Measurements from ENCODE around the gene MNT. TPM values are rescaled to one million over a fixed set of nuclear protein-coding genes. Genes with fewer than 3 reads are reported as not detected.
"Not testable (repeated sequence)": the region's sequence is repeated elsewhere in the genome, so short reads cannot be mapped to it uniquely, and the experiment has no call there.

The MNT gene
- total RNA-seq, 1 donor from 2014 or later, result 32.6 TPM

DNA sequence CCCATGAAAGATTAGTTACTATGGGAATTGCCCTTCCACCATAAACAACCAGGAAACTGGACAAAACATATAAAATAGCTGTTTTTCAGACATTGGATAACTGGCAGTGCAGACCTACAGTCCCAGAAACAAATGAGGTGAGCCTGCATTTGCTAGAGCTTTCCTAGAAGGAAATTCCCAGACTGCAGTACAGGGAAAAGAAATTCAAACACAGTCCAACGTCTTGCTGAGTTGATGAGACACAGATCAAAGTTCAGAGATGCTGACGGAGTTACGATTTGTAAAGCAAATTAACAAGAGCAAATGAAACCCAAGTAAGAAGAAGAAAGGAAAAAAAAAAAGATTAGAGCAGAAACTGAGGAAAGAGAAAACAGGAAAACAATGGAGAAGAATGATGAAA lies 41.3 kb upstream of the MNT start:
- Histone ChIP-seq H3K27ac (no peak overlapping the region), H3K27me3 (ENCODE audit: low read depth) (no peaks in the 10 kb centered on the region), H3K9me3 (no peaks in the 10 kb centered on the region), H3K4me3 (no peak overlapping the region), H3K4me1 (peaks cover 4% of the 10 kb centered on the region), H3K36me3 (peaks cover 35% of the 10 kb centered on the region)
- ATAC-seq (no peak), DNase-seq (no peak)
- TF ChIP-seq, protein P1, sequence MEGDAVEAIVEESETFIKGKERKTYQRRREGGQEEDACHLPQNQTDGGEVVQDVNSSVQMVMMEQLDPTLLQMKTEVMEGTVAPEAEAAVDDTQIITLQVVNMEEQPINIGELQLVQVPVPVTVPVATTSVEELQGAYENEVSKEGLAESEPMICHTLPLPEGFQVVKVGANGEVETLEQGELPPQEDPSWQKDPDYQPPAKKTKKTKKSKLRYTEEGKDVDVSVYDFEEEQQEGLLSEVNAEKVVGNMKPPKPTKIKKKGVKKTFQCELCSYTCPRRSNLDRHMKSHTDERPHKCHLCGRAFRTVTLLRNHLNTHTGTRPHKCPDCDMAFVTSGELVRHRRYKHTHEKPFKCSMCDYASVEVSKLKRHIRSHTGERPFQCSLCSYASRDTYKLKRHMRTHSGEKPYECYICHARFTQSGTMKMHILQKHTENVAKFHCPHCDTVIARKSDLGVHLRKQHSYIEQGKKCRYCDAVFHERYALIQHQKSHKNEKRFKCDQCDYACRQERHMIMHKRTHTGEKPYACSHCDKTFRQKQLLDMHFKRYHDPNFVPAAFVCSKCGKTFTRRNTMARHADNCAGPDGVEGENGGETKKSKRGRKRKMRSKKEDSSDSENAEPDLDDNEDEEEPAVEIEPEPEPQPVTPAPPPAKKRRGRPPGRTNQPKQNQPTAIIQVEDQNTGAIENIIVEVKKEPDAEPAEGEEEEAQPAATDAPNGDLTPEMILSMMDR (IDR thresholded peaks at IDR 0.05), result no peak
- intact Hi-C loops (cut with DNase I), result no loop called here

DNA sequence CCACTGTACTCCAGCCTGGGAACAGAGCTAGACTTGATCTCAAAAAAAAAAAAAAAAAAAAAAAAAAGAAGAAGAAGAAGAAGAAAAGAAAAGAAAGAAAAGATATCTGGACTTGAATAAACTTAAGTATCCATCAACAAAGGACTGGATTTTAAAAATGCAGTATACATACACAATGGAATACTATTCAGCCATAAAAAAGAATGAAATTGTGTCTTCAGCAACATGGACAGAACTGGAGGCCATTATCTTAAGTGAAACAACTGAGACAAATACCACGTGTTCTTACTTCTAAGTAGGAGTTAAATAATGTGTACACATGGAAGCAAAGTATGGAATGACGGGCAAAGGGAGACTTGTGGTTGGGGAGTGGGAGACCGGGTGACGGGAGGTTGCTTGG lies 40.1 kb upstream of the MNT start:
- TF ChIP-seq, protein P1 (IDR thresholded peaks at IDR 0.05), result no peak
- Histone ChIP-seq H3K4me1 (peaks cover 4% of the 10 kb centered on the region), H3K4me3 (no peak overlapping the region), H3K27ac (no peak overlapping the region), H3K9me3 (no peaks in the 10 kb centered on the region), H3K36me3 (peaks cover 48% of the 10 kb centered on the region), H3K27me3 (ENCODE audit: low read depth) (no peaks in the 10 kb centered on the region)
- intact Hi-C loops (cut with DNase I), result no loop called here
- no peak for ATAC-seq
- no peak for DNase-seq

DNA sequence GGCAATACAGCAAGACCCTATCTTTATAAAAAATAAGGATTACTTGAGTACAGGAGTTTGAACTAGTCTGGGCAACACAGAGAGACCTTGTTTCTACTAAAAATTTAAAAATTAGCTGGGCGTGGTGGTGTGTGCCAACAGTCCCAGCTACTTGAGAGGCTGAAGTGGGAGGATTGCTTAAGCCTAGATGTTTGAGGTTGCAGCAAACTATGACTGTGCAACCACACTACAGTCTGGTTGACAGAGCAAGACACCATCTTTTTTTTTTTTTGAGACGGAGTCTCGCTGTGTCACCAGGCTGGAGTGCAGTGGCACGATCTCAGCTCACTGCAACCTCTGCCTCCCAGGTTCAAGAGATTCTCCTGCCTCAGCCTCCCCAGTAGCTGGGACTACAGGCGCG lies 39.1 kb upstream of the MNT start:
- H3K36me3 ChIP-seq, result peaks cover 52% of the 10 kb centered on the region
- H3K4me1 ChIP-seq; H3K9me3 ChIP-seq; intact Hi-C loops (cut with DNase I); DNase-seq; H3K4me3 ChIP-seq; H3K27me3 ChIP-seq (ENCODE audit: low read depth): not testable (repeated sequence)
- peak overlapping the region; percentile 10 for H3K27ac ChIP-seq
- peak; percentile 89 to 92 for ATAC-seq

DNA sequence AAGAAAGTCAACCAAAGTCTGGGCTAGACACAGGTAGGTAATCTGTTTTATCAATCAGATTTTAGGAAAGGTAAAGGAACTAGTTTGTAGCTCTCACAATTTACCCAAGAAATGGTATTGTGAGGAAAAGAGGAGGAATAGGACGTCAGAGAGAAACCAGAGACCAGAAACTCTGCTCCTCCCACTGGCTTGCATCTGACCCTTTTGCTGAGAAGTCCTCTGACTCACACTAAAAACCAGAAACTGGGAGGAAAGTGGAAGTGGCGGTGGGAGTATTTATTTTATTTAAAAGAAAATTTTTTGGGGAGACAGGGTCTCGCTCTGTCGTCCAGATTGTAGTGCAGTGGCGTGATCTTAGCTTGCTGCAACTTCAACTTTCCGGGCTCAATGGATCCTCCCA lies 38.0 kb upstream of the MNT start:
- DNase-seq (no peak), ATAC-seq (peak; percentile 54 to 65)
- H3K4me3 ChIP-seq, result no peak overlapping the region

DNA sequence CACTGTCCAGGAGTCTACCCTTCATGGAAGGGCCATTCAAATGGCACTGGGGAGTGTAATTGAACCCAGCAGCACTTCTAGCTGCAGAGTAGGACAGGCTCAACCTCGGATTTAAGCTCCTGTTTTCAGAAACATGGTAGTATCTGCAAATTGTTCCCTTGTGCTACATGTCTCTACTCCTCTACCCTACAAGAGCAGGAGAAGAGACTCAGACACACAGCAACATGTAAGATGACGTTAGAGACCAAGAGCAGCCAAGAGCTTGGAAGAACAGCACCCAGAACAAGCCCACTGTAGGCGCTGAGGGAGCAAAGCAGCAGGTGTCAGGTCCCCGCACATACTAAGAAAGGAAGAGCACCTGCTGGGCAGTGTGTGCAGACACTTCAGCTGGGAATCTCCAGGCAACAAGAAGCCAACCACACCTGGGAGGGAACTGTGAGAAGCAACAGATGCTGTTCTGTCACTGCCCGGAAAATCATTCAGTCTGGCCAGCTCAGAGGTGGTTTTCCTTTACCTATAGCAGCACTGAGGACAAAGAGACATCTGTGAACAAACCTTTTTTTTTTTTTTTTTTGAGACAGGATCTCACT lies 35.6 kb upstream of the MNT start:
- no peak overlapping the region for H3K27ac ChIP-seq
- no peak for ATAC-seq
- H3K9me3 ChIP-seq, result no peaks in the 10 kb centered on the region
- H3K36me3 ChIP-seq, result peaks cover 75% of the 10 kb centered on the region
- no peaks in the 10 kb centered on the region for H3K27me3 ChIP-seq (ENCODE audit: low read depth)
- no peak overlapping the region for H3K4me3 ChIP-seq
- intact Hi-C loops (cut with DNase I), result no loop called here
- DNase-seq, result no peak
- TF ChIP-seq, protein P1 (IDR thresholded peaks at IDR 0.05), result no peak
- H3K4me1 ChIP-seq, result peaks cover 4% of the 10 kb centered on the region

More for the DNA sequence above, 38.0 kb upstream of the MNT start:
- TF ChIP-seq, protein P1 (IDR thresholded peaks at IDR 0.05), result no peak
- Histone ChIP-seq H3K36me3 (peaks cover 60% of the 10 kb centered on the region), H3K9me3 (no peaks in the 10 kb centered on the region), H3K27ac (peak overlapping the region; percentile 13), H3K4me1 (peaks cover 4% of the 10 kb centered on the region), H3K27me3 (ENCODE audit: low read depth) (no peaks in the 10 kb centered on the region)
- intact Hi-C loops (cut with DNase I), result no loop called here

DNA sequence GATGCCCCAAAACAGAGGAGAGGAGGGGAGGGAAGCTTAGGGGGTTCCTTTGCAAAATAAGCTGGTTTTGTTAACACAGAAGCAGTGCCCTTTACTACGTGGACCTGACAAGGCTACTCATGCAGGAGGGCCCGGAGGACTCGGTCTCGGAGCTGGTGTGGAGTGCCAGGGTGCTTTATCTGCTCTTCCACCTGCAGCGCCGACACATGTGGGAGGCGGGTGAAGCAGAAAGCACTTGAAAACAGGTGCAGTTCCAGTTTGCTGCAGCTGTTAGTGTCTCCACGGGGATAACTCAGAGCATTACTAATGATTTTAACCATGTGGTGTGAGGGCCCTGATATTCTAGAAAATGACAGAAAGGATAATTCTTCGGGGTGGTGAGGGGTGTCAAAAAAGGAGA lies 35.0 kb upstream of the MNT start:
- intact Hi-C loops (cut with DNase I), result no loop called here
- Histone ChIP-seq H3K27me3 (ENCODE audit: low read depth) (no peaks in the 10 kb centered on the region), H3K4me1 (peaks cover 4% of the 10 kb centered on the region), H3K27ac (no peak overlapping the region), H3K9me3 (no peaks in the 10 kb centered on the region), H3K36me3 (peaks cover 75% of the 10 kb centered on the region), H3K4me3 (no peak overlapping the region)
- TF ChIP-seq, protein P1 (IDR thresholded peaks at IDR 0.05), result no peak
- DNase-seq (no peak), ATAC-seq (no peak)
